Esophagus squamous epithelium (tissue), 5 donors: Measurements from ENCODE around the gene ID4. TPM values are rescaled to one million over a fixed set of nuclear protein-coding genes. Genes with fewer than 3 reads are reported as not detected.

ENCODE experiments used
- DNase-seq: peaks from one replicate; lab custom pipeline; 2025; lab: John Stamatoyannopoulos, UW
- H3K27ac ChIP-seq, 4 donors: fragments of 200-600 bp; sonication (generic); one replicate each; pipeline ENCODE4 v1.5.1; 2016 to 2019; ENCODE audit warnings: mild to moderate bottlenecking in 1 of 4
- H3K27me3 ChIP-seq, 4 donors: fragments of 200-600 bp; sonication (generic); 1 replicate in 3 of 4; 2 replicates in 1 of 4; pipeline versions ENCODE4 v1.5.1 to v1.6.0; 2017 to 2021; ENCODE audit warnings: antibody characterized with exemption in 1 of 4
- H3K36me3 ChIP-seq, 3 donors: fragments of 200-600 bp; sonication (generic); one replicate each; pipeline ENCODE4 v1.5.1; 2016 to 2019
- H3K4me1 ChIP-seq, 3 donors: fragments of 200-600 bp; sonication (generic); one replicate each; pipeline ENCODE4 v1.5.1; 2017 to 2019
- H3K4me3 ChIP-seq, 4 donors: fragments of 200-600 bp; sonication (generic); 1 replicate in 3 of 4; 2 replicates in 1 of 4; pipeline ENCODE4 v1.5.1; 2016 to 2019; ENCODE audit warnings: mild to moderate bottlenecking in 2 of 4, moderate library complexity in 1 of 4
- H3K9me3 ChIP-seq, 3 donors: fragments of 200-600 bp; sonication (generic); one replicate each; pipeline ENCODE4 v1.5.1; 2016 to 2019
- POLR2A ChIP-seq, 4 donors: fragments of 450-650 bp; IDR thresholded peaks; one replicate each; pipeline ENCODE4 v1.6.1; 2017; ENCODE audit warnings: antibody characterized with exemption in 4 of 4, mild to moderate bottlenecking in 4 of 4, moderate library complexity in 3 of 4
- WGBS, 2 donors: methylation state at CpG; one replicate each; pipeline ENCODE4 v1.1.5; 2018; 5-methylcytosine and 5-hydroxymethylcytosine counted together
- intact Hi-C: fragments of 100-400 bp; cut with DNase I; formaldehyde crosslinking; loops from one replicate; pipeline ENCODE4 v1.15.0; 2022
- total RNA-seq, 4 donors: library from RNA; depleted of rRNA; stranded (reverse); fragments of >200 nt; gene quantifications; one replicate each; pipeline ENCODE4 v1.1.0, GENCODE V29; 2016
- TF ChIP-seq, protein P1 (sequence below), 6 experiments: fragments of 450-650 bp in 4 of 6; fragments of 200-600 bp in 2 of 6; sonication (generic) in 2 of 6; IDR thresholded peaks; one replicate each; pipeline ENCODE4 v1.5.1; 2016 to 2019; ENCODE audit warnings: antibody characterized with exemption in 6 of 6, mild to moderate bottlenecking in 4 of 6, moderate library complexity in 4 of 6
- donor health status: DM: yes; HTN: yes; CAD: no.

The ID4 gene
- total RNA-seq, 4 donors from 2014 or later, result 12.9 to 37.0 (median 22.6) TPM

DNA sequence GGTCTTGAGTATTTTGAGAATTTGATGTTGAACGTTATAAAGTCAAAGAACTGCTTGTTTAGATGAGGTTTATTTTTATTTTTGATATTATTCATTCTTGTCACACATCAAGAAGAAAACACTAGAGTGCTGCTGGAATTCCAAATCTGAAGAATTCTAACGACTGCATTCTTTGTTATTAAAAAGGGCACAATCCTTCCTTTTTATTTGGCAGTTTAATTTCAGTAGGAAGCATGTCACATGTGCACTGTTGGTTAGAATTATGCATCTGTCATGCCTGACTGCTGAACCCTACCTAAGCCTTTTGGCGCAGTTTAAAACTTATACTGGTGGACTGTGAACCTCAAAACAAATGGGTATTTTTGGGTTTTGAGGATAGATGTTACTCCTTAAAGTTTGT, 4.0 kb downstream of the ID4 start:
- WGBS, 2 donors, result 38 to 48% methylated on average over 3 of the region's 3 CpGs
- no peaks in the 10 kb centered on the region for H3K9me3 ChIP-seq
- TF ChIP-seq, protein P1, sequence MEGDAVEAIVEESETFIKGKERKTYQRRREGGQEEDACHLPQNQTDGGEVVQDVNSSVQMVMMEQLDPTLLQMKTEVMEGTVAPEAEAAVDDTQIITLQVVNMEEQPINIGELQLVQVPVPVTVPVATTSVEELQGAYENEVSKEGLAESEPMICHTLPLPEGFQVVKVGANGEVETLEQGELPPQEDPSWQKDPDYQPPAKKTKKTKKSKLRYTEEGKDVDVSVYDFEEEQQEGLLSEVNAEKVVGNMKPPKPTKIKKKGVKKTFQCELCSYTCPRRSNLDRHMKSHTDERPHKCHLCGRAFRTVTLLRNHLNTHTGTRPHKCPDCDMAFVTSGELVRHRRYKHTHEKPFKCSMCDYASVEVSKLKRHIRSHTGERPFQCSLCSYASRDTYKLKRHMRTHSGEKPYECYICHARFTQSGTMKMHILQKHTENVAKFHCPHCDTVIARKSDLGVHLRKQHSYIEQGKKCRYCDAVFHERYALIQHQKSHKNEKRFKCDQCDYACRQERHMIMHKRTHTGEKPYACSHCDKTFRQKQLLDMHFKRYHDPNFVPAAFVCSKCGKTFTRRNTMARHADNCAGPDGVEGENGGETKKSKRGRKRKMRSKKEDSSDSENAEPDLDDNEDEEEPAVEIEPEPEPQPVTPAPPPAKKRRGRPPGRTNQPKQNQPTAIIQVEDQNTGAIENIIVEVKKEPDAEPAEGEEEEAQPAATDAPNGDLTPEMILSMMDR (IDR thresholded peaks at IDR 0.05), result no peak
- TF ChIP-seq POLR2A (IDR thresholded peaks at IDR 0.05), result no peak
- peaks cover 0 to 26% (median 0%) of the 10 kb centered on the region in 4 donors for H3K27me3 ChIP-seq
- H3K4me3 ChIP-seq, result peak overlapping the region in 1 of 4 donors; percentile 69
- H3K36me3 ChIP-seq, result no peaks in the 10 kb centered on the region
- DNase-seq, result no peak
- H3K27ac ChIP-seq, result peak overlapping the region in 3 of 4 donors; percentile 23 to 96 (median 93)
- H3K4me1 ChIP-seq, result peaks cover 0 to 54% (median 0%) of the 10 kb centered on the region in 3 donors
- intact Hi-C loops, result no loop called here

DNA sequence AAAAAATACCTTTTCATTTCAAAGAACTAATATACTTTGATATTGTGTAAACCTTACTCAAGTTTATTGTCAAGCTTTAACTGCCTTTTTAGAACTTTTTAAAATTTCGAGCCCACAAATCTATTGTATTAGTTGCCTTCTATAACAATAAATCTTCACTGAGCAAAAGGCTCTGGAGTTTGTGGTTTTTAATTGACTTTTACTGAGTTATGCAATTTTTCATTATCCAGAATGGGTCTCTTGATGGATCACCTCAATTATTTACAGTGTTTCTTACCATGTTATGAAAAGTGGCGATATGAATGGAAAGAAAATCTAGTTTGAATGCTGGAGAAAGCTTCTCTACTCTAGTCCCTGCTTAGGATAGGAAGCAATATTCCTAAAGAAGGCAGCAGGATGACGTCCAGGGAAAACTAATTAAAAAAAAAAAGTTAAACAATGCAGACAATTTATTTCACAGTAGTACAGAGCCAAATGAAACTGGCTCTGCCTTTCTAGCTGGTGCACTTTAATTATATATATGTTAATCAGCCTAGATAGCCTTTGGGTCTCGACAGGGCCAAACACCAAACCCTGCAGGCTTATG, 5.0 kb downstream of the ID4 start:
- Histone ChIP-seq H3K4me3 (no peak overlapping the region), H3K9me3 (no peaks in the 10 kb centered on the region), H3K36me3 (no peaks in the 10 kb centered on the region), H3K27me3 (peaks cover 0 to 20% (median 0%) of the 10 kb centered on the region in 4 donors), H3K4me1 (peaks cover 0 to 46% (median 0%) of the 10 kb centered on the region in 3 donors), H3K27ac (peak overlapping the region in 2 of 4 donors; percentile 93 to 96)
- TF ChIP-seq, protein P1 (IDR thresholded peaks at IDR 0.05), result no peak
- TF ChIP-seq POLR2A (IDR thresholded peaks at IDR 0.05), result no peak
- 22 to 40% methylated on average over 4 of the region's 4 CpGs for WGBS, 2 donors
- DNase-seq, result no peak
- intact Hi-C loops, result no loop called here

DNA sequence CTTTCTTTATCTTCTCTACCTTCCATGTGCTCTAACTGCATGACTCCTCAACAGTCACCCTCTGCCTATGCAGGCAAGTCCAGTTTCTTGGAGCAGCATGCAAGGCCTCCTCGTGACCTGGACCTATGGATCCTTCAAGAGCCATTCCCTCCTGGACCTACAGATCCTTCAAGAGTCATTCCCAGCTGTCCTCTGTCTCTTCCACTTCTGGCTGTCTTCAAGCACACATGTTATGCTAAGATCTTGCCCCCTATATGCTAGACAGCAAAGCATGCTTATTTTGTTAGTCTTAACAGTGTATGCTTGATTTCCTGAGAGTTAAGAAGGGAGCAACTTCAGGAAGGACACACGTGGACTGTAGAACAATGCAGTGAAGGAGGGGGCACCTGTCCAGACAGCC, 7.5 kb downstream of the ID4 start:
- TF ChIP-seq, protein P1 (IDR thresholded peaks at IDR 0.05), result no peak
- no peak for TF ChIP-seq POLR2A (IDR thresholded peaks at IDR 0.05)
- no peak overlapping the region for H3K4me3 ChIP-seq
- H3K27me3 ChIP-seq, result no peaks in the 10 kb centered on the region
- H3K4me1 ChIP-seq, result peaks cover 0 to 29% (median 0%) of the 10 kb centered on the region in 3 donors
- H3K36me3 ChIP-seq, result no peaks in the 10 kb centered on the region
- WGBS, 2 donors, result 52 to 83% methylated on average over 2 of the region's 2 CpGs
- H3K27ac ChIP-seq, result peak overlapping the region in 1 of 4 donors; percentile 10
- intact Hi-C loops, result no loop called here
- H3K9me3 ChIP-seq, result no peaks in the 10 kb centered on the region
- no peak for DNase-seq

DNA sequence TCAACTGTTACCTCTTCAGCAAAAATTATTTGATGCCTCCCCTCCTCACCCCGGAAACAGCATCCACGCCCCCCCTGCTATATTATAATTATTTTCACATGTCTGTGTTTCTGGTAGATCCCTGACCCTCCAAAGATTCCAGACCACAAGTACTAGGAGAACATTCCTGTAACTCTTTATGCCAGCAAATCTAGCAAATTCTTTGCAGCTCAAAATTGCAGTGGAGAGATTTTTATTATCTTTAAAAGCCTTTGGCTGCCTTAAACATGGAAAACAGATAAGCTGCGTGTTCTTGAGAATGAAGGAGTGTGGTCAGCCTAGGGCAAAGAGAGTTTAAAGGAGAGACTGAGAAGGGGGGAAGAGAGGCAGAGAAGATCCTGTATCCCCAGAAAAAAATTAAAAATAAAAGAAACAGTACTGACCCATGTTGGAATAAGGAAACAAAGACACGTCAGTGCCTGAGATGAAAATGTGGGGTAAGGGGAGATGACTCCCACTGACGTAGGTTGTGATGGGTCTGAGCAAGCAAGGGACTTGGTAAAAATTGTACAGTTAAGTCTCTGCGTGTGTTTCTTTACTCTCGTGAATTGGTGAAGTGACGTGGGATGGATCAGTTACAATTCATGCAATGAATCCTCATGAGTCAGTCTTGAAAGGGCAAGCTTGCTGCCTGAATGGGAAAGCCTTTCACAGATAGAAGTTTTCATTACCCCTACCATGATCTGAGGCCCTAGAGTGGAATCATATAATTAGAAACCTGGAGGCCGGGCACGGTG, 8.3 kb downstream of the ID4 start:
- no peaks in the 10 kb centered on the region for H3K27me3 ChIP-seq

More for the DNA sequence above, 8.3 kb downstream of the ID4 start:
- TF ChIP-seq, protein P1 (IDR thresholded peaks at IDR 0.05), result no peak
- TF ChIP-seq POLR2A (IDR thresholded peaks at IDR 0.05), result no peak
- Histone ChIP-seq H3K9me3 (no peaks in the 10 kb centered on the region), H3K4me1 (peaks cover 0 to 21% (median 0%) of the 10 kb centered on the region in 3 donors), H3K27ac (no peak overlapping the region), H3K4me3 (no peak overlapping the region), H3K36me3 (no peaks in the 10 kb centered on the region)
- DNase-seq, result no peak
- intact Hi-C loops, result no loop called here
- WGBS, 2 donors, result 81 to 89% methylated on average over 10 of the region's 10 CpGs
